ENCODE measurements around the gene DHX9.

The DHX9 gene

DNA sequence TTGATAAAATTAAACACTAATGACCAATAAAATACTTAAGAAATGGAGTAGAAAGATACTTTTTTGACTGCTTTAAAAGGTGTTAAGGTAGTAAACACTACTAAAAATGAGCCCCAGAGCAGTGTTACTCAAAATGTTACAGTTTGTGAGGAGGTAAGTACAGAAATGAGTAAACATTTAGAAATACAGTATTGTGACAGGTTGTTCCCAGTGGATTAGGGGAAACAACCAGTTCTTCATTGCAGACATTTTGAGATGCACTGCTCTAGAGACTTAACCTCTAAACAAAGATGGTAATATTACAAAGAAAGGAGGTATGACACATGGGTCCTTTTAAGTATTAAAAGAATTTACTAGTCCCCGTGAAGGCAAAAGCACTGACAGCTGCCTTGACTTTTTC lies 12.7 kb downstream of the DHX9 start:
- no peak for DNase-seq (ENCODE audit: low read depth)
- no peak overlapping the region for H3K4me3 ChIP-seq (ENCODE audit: low read length)
- TF ChIP-seq, protein P1, sequence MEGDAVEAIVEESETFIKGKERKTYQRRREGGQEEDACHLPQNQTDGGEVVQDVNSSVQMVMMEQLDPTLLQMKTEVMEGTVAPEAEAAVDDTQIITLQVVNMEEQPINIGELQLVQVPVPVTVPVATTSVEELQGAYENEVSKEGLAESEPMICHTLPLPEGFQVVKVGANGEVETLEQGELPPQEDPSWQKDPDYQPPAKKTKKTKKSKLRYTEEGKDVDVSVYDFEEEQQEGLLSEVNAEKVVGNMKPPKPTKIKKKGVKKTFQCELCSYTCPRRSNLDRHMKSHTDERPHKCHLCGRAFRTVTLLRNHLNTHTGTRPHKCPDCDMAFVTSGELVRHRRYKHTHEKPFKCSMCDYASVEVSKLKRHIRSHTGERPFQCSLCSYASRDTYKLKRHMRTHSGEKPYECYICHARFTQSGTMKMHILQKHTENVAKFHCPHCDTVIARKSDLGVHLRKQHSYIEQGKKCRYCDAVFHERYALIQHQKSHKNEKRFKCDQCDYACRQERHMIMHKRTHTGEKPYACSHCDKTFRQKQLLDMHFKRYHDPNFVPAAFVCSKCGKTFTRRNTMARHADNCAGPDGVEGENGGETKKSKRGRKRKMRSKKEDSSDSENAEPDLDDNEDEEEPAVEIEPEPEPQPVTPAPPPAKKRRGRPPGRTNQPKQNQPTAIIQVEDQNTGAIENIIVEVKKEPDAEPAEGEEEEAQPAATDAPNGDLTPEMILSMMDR (conservative IDR thresholded peaks at IDR 0.05; ENCODE audit: low read length) = no peak

DNA sequence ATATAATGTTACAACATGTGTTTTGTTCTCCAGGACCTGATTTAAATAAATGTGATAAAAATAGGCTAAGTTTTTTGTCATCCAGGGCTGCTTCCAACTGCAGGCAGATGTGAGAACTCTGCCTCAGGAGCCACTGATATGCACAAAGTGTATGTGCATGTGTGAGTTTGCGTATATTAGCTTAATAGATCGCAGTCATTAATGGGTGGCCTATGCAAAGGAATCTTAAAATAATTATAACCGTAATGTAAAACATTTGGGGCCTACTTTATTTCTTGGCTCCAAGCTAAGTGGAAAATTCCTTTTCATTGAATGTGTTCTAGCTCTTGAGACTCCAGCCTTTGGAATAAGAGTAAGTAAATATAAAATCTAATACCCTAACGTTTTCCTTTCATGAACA lies 16.8 kb downstream of the DHX9 start:
- TF ChIP-seq, protein P1 (conservative IDR thresholded peaks at IDR 0.05; ENCODE audit: low read length) = no peak
- DNase-seq (ENCODE audit: low read depth) = peak; percentile 48

DNA sequence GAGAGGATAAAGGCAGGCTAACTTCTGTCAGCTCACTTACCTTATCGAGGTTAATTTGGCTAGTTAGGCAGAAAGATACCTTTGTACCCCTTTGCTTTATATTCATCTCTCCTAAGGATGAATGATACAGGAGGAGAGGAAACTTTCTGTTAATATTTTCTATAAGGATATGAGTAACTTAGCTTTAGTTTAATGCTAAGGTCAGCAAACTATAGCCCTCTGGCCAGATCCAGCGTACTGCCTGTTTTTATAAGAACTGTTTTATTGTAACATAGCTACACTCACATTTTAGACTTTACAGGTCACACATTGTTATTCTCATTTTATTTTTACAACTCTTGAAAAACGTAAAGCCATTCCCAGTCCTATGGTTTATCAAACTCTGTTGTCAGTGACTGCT lies 18.1 kb downstream of the DHX9 start:
- TF ChIP-seq, protein P1 (conservative IDR thresholded peaks at IDR 0.05; ENCODE audit: low read length) = no peak
- H3K4me3 ChIP-seq (ENCODE audit: low read length) = no peak overlapping the region
- no peak for DNase-seq (ENCODE audit: low read depth)

More for the DNA sequence above, 16.8 kb downstream of the DHX9 start:
- no peak overlapping the region for H3K4me3 ChIP-seq (ENCODE audit: low read length)

DNA sequence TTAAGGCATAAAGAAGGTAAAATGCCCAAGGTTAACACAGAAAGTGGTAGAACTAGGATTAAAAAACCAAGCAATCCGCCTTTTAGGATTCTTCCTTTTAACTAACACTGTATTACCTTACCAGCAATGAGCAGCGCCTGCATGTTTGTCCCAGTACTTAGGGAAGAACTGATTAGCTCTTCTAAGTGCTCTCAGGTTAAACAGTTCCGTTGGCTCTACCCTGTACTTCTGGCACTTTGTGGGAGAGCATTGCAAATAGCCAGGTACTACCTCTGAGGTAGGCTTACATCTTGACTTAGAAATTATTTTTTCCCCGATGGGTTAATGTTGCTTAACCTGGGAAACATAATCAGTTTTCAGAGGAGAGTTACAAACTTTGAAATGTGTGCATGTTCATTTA lies 21.5 kb downstream of the DHX9 start:
- DNase-seq (ENCODE audit: low read depth) = no peak

DNA sequence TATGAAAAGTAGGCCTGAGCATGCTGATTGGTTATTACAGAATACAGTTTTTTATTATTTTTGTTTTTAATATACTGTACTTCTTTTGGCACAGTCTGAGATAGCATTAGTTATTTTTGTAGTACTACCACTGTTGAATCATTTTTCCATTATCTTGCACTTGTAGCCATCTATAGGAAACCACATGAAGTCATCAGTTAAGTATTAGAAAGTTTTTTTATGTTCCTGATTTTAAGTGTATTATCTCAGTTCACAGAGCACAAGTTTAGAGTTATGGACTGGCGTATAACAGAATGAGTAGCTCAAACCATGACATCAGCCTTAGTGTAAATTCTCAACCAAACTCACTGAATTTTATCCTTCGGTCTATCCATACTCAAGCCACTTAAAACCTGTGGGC lies 22.8 kb downstream of the DHX9 start:
- TF ChIP-seq, protein P1 (conservative IDR thresholded peaks at IDR 0.05; ENCODE audit: low read length) = no peak
- no peak overlapping the region for H3K4me3 ChIP-seq (ENCODE audit: low read length)
- no peak for DNase-seq (ENCODE audit: low read depth)

More for the DNA sequence above, 21.5 kb downstream of the DHX9 start:
- H3K4me3 ChIP-seq (ENCODE audit: low read length) = no peak overlapping the region
- TF ChIP-seq, protein P1 (conservative IDR thresholded peaks at IDR 0.05; ENCODE audit: low read length) = no peak

DNA sequence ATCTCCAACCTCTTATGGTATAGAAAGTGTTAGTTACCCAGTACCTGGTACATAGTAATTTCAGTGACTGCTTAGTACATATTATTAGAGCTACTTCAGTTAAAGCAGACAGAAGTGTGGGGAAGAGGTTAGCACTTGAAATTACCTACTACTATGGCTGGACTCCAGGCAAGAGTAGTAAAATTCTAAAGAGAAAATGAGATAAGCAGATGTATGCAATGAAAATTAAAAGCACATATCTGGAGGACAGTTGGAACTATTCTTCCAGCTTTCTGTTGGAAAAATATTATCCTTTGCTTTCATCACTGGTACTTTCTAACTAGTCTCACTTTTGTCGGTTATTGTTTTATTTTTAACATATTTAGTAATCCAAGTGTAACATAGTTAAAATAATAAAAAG lies 23.7 kb downstream of the DHX9 start:
- DNase-seq (ENCODE audit: low read depth) = no peak
- TF ChIP-seq, protein P1 (conservative IDR thresholded peaks at IDR 0.05; ENCODE audit: low read length) = no peak
- H3K4me3 ChIP-seq (ENCODE audit: low read length) = no peak overlapping the region

DNA sequence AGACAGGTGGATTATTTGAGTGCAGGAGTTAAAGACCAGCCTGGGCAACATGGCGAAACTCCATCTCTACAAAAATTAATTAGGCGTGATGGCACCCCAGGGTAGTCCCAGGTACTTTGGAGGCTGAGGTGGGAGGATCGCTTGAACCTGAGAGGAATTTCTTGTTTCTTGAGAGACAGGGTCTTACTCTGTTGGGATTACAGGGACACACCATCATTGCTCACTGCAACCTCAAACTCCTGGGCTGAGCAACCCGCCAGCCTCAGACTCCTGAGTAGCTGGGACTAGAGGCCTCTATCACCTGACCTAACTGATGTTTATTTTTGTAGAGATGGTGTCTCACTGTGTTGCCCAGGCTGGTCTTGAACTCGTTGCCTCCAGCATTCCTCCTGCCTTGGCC lies 24.8 kb downstream of the DHX9 start:
- no peak for DNase-seq (ENCODE audit: low read depth)

More for the DNA sequence above, 24.8 kb downstream of the DHX9 start:
- TF ChIP-seq, protein P1 (conservative IDR thresholded peaks at IDR 0.05; ENCODE audit: low read length) = no peak
- no peak overlapping the region for H3K4me3 ChIP-seq (ENCODE audit: low read length)

Data from AG10803 (cell line).